H9 (cell line): Measurements from ENCODE around the gene MGRN1. TPM values are rescaled to one million over a fixed set of nuclear protein-coding genes. Genes with fewer than 3 reads are reported as not detected.

Experiments used
- DNase-seq: peaks from one replicate; pipeline ENCODE4 v3.0.0-alpha.2; 2017
- H2AFZ ChIP-seq: one replicate; pipeline ENCODE4 v1.6.1; 2013; ENCODE audit warnings: mild to moderate bottlenecking, low read length, control low read depth, moderate library complexity
- H2AK5ac ChIP-seq: 2 replicates; pipeline ENCODE4 v1.6.1; 2013; ENCODE audit warnings: low read length, control low read depth, mixed read lengths; ENCODE audit not compliant: insufficient read length
- H2BK120ac ChIP-seq: one replicate; pipeline ENCODE4 v1.6.1; 2013; ENCODE audit warnings: low read depth, mild to moderate bottlenecking, low read length, control low read depth, inconsistent platforms; ENCODE audit not compliant: poor library complexity, severe bottlenecking
- H2BK12ac ChIP-seq: 2 replicates; pipeline ENCODE4 v1.6.1; 2013; ENCODE audit warnings: low read length, control low read depth, mixed read lengths, low read depth; ENCODE audit not compliant: insufficient read length
- H2BK15ac ChIP-seq: 2 replicates; pipeline ENCODE4 v1.6.1; 2013; ENCODE audit warnings: low read depth, low read length, control low read depth
- H2BK20ac ChIP-seq: one replicate; pipeline ENCODE4 v1.6.1; 2013; ENCODE audit warnings: low read depth, mild to moderate bottlenecking, low read length, control low read depth, inconsistent platforms; ENCODE audit not compliant: poor library complexity, severe bottlenecking
- H2BK5ac ChIP-seq: 2 replicates; pipeline ENCODE4 v1.6.1; 2013; ENCODE audit warnings: low read length, control low read depth, mixed read lengths; ENCODE audit not compliant: insufficient read length
- H3K14ac ChIP-seq: 2 replicates; pipeline ENCODE4 v1.6.1; 2013; ENCODE audit warnings: low read length, control low read depth; ENCODE audit not compliant: insufficient read depth
- H3K18ac ChIP-seq: 2 replicates; pipeline ENCODE4 v1.6.1; 2013; ENCODE audit warnings: low read depth, mild to moderate bottlenecking, mixed read lengths, low read length, control low read depth; ENCODE audit not compliant: insufficient read length
- H3K23ac ChIP-seq: 2 replicates; pipeline ENCODE4 v1.6.1; 2013; ENCODE audit warnings: low read length, control low read depth, mixed read lengths, low read depth; ENCODE audit not compliant: insufficient read length
- H3K23me2 ChIP-seq: 2 replicates; pipeline ENCODE4 v1.6.1; 2013; ENCODE audit warnings: low read depth, mild to moderate bottlenecking, mixed read lengths, low read length, control low read depth; ENCODE audit not compliant: insufficient read length, poor library complexity, severe bottlenecking
- H3K27ac ChIP-seq: 2 replicates; pipeline ENCODE4 v1.5.1; 2013; ENCODE audit warnings: low read length, control low read depth, mixed read lengths, low read depth; ENCODE audit not compliant: insufficient read length
- H3K27me3 ChIP-seq: 2 replicates; pipeline ENCODE4 v1.6.1; 2013; ENCODE audit warnings: low read length, control low read depth, inconsistent platforms; ENCODE audit not compliant: insufficient read depth
- H3K4ac ChIP-seq: 2 replicates; pipeline ENCODE4 v1.6.1; 2013; ENCODE audit warnings: low read depth, mild to moderate bottlenecking, control low read depth, inconsistent platforms, low read length, moderate library complexity
- H3K4me1 ChIP-seq: 2 replicates; pipeline ENCODE4 v1.6.1; 2013; ENCODE audit warnings: low read length, control low read depth, inconsistent platforms; ENCODE audit not compliant: insufficient read depth
- H3K4me2 ChIP-seq: 2 replicates; pipeline ENCODE4 v1.6.1; 2013; ENCODE audit warnings: low read length, control low read depth, mixed read lengths; ENCODE audit not compliant: insufficient read length, insufficient read depth
- H3K56ac ChIP-seq: 2 replicates; pipeline ENCODE4 v1.6.1; 2013; ENCODE audit warnings: low read depth, mild to moderate bottlenecking, mixed read lengths, low read length, control low read depth; ENCODE audit not compliant: insufficient read length
- H3K79me1 ChIP-seq: 2 replicates; pipeline ENCODE4 v1.6.1; 2013; ENCODE audit warnings: low read depth, mild to moderate bottlenecking, moderate library complexity, low read length, control low read depth, inconsistent platforms; ENCODE audit not compliant: insufficient read depth, poor library complexity, severe bottlenecking
- H3K79me2 ChIP-seq: 2 replicates; pipeline ENCODE4 v1.6.1; 2013; ENCODE audit warnings: low read length, control low read depth, inconsistent platforms; ENCODE audit not compliant: insufficient read depth
- H3K9ac ChIP-seq: 2 replicates; pipeline ENCODE4 v1.6.1; 2013; ENCODE audit warnings: low read length, control low read depth, mixed read lengths; ENCODE audit not compliant: insufficient read length; ENCODE audit errors: extremely low read depth
- H3K9me3 ChIP-seq: one replicate; pipeline ENCODE4 v1.6.1; 2013; ENCODE audit warnings: low read depth, low read length, inconsistent platforms; ENCODE audit not compliant: control insufficient read depth
- H3T11ph ChIP-seq: one replicate; pipeline ENCODE4 v1.6.1; 2013; ENCODE audit warnings: mild to moderate bottlenecking, low read length, control low read depth, inconsistent platforms
- H4K20me1 ChIP-seq: one replicate; pipeline ENCODE4 v1.6.1; 2013; ENCODE audit not compliant: control insufficient read depth, insufficient read length, insufficient read depth
- H4K5ac ChIP-seq: 2 replicates; pipeline ENCODE4 v1.6.1; 2013; ENCODE audit warnings: low read depth, mild to moderate bottlenecking, mixed read lengths, low read length, control low read depth; ENCODE audit not compliant: insufficient read length
- H4K8ac ChIP-seq: replicated peaks from 2 replicates; pipeline ENCODE4 v1.6.1; 2013; ENCODE audit warnings: low read length, control low read depth, mixed read lengths, low read depth; ENCODE audit not compliant: insufficient read length
- H4K91ac ChIP-seq: 2 replicates; pipeline ENCODE4 v1.6.1; 2013; ENCODE audit warnings: low read depth, mild to moderate bottlenecking, moderate library complexity, mixed read lengths, low read length, control low read depth; ENCODE audit not compliant: insufficient read length
- H3K27ac Mint-ChIP-seq, 3 experiments: 2 replicates in 2 of 3; 3 replicates in 1 of 3; pipeline ENCODE4 v1.8.0; 2020 to 2021; ENCODE audit warnings: mixed read lengths in 3 of 3, mild to moderate bottlenecking in 1 of 3, moderate library complexity in 1 of 3
- H3K27me3 Mint-ChIP-seq: 2 replicates; pipeline ENCODE4 v1.8.0; 2021; ENCODE audit warnings: low read depth, mild to moderate bottlenecking, moderate library complexity, mixed read lengths
- H3K36me3 Mint-ChIP-seq, 3 experiments: 2 replicates in 2 of 3; 3 replicates in 1 of 3; pipeline ENCODE4 v1.8.0; 2020 to 2021; ENCODE audit warnings: low read depth in 3 of 3, mixed read lengths in 3 of 3; ENCODE audit not compliant: insufficient read depth in 1 of 3
- H3K4me1 Mint-ChIP-seq, 2 experiments: 2 replicates each; pipeline ENCODE4 v1.8.0; 2020; ENCODE audit warnings: mixed read lengths in 2 of 2
- H3K4me3 Mint-ChIP-seq, 2 experiments: 2 replicates in 1 of 2; 3 replicates in 1 of 2; pipeline ENCODE4 v1.8.0; 2020 to 2021; ENCODE audit warnings: mild to moderate bottlenecking in 2 of 2, mixed read lengths in 2 of 2, moderate library complexity in 1 of 2
- H3K9me3 Mint-ChIP-seq, 2 experiments: 2 replicates in 1 of 2; 3 replicates in 1 of 2; pipeline ENCODE4 v1.8.0; 2020; ENCODE audit warnings: mild to moderate bottlenecking in 2 of 2, mixed read lengths in 2 of 2, moderate library complexity in 1 of 2
- CTCF ChIP-seq: fragments of 200-600 bp; sonication (generic); conservative IDR thresholded peaks from 3 replicates; pipeline ENCODE4 v1.8.0; 2021; ENCODE audit warnings: antibody characterized with exemption, mild to moderate bottlenecking
- WGBS: extraction: QIAGEN DNeasy Blood & Tissue Kit; methylation state at CpG from one replicate; pipeline ENCODE4 v1.1.7; 2013; ENCODE audit warnings: missing lambda C conversion rate, low lambda C conversion rate, mixed read lengths; ENCODE audit not compliant: insufficient read length; ENCODE audit errors: extremely low coverage; 5-methylcytosine and 5-hydroxymethylcytosine counted together
- total RNA-seq: library from RNA; stranded (reverse); gene quantifications from 2 replicates; pipeline ENCODE4 v1.2.1, GENCODE V29; 2021

Gene MGRN1
- total RNA-seq, 1 experiment from 2014 or later: 91.6 TPM

- Histone ChIP-seq H4K20me1 (no peaks in the 10 kb centered on the region), H2AFZ (no peak overlapping the region), H3K27ac (no peak overlapping the region), H4K5ac (no peak overlapping the region), H3K4me1 (peaks cover 5% of the 10 kb centered on the region; the same call in 1 of the 2 replicates), H3K9me3 (no peaks in the 10 kb centered on the region), H2BK20ac (no peak overlapping the region), H3K18ac (no peak overlapping the region), H3K9ac (no peak overlapping the region), H3K79me2 (no peaks in the 10 kb centered on the region), H3T11ph (no peak overlapping the region), H2AK5ac (no peak overlapping the region), H3K27me3 (no peaks in the 10 kb centered on the region), H3K14ac (peak overlapping the region; percentile 25; the same call in 1 of the 2 replicates), H3K4me2 (no peak overlapping the region), H3K23me2 (no peaks in the 10 kb centered on the region), H3K79me1 (no peaks in the 10 kb centered on the region), H2BK5ac (no peak overlapping the region), H3K4ac (no peak overlapping the region; the same call in 1 of the 2 replicates), H2BK12ac (no peak overlapping the region), H4K8ac (no peak overlapping the region), H3K56ac (no peak overlapping the region), H2BK15ac (peak overlapping the region; percentile 60), H3K23ac (no peak overlapping the region), H4K91ac (peak overlapping the region; percentile 28), H2BK120ac (no peak overlapping the region)
- no peak for DNase-seq
- no peak overlapping the region for H3K4me3 Mint-ChIP-seq
- H3K27ac Mint-ChIP-seq: 0 out of 7 replicates have a peak overlapping the region, but pooled peaks of 1 of the 3 experiments have one; percentile 40
- H3K36me3 Mint-ChIP-seq: no peaks in the 10 kb centered on the region
- TF ChIP-seq CTCF: no peak
- peaks cover 29 to 31% of the 10 kb centered on the region in 2 experiments for H3K4me1 Mint-ChIP-seq
- H3K9me3 Mint-ChIP-seq: no peaks in the 10 kb centered on the region; a peak in 1 of 5 replicates
- peaks cover 10% of the 10 kb centered on the region for H3K27me3 Mint-ChIP-seq
- no CpG with 5 or more reads among the region's 38 CpGs for whole genome bisulfite sequencing
These were observed 29.9 kb upstream of the MGRN1 start for GRCh38 chr16:4594433-4595410.
